Keratinocyte (primary cell): ENCODE results near the gene TAF10. TPM values are rescaled to one million over a fixed set of nuclear protein-coding genes. Genes with fewer than 3 reads are reported as not detected.

Experiments
- DNase-seq: peaks from one replicate; pipeline ENCODE4 v3.0.0-alpha.2; 2011; ENCODE audit warnings: low read depth, missing footprints, low spot score
- FAIRE-seq: peaks from 2 replicates; lab custom pipeline; 2011; peaks lifted over from hg19 to GRCh38; lab: Jason Lieb, UNC
- H2AFZ ChIP-seq: 2 replicates; pipeline ENCODE4 v1.6.0; 2012; ENCODE audit warnings: low read length, control low read depth, inconsistent platforms; ENCODE audit not compliant: control insufficient read depth
- H3K27ac ChIP-seq: 2 replicates; pipeline ENCODE4 v1.5.1; 2011; ENCODE audit warnings: low read length; ENCODE audit not compliant: control insufficient read depth, insufficient read depth
- H3K27me3 ChIP-seq: 3 replicates; pipeline ENCODE4 v1.6.0; 2011; ENCODE audit warnings: low read length; ENCODE audit not compliant: control insufficient read depth, insufficient read depth; ENCODE audit errors: extremely low read depth
- H3K36me3 ChIP-seq, 2 experiments: 2 replicates in 1 of 2; 3 replicates in 1 of 2; pipeline ENCODE4 v1.5.1; 2011; ENCODE audit warnings: low read length in 2 of 2, mild to moderate bottlenecking in 1 of 2; ENCODE audit not compliant: control insufficient read depth in 2 of 2, insufficient read depth in 2 of 2; ENCODE audit errors: extremely low read depth in 1 of 2
- H3K4me1 ChIP-seq: 3 replicates; pipeline ENCODE4 v1.5.1; 2011; ENCODE audit warnings: low read length; ENCODE audit not compliant: control insufficient read depth, insufficient read depth; ENCODE audit errors: extremely low read depth
- H3K4me2 ChIP-seq: 3 replicates; pipeline ENCODE4 v1.6.0; 2011; ENCODE audit warnings: low read depth, low read length; ENCODE audit not compliant: control insufficient read depth, insufficient read depth; ENCODE audit errors: extremely low read depth
- H3K4me3 ChIP-seq, 3 experiments: fragments of 200-600 bp in 1 of 3; sonication (generic) in 1 of 3; 2 replicates in 2 of 3; 3 replicates in 1 of 3; pipeline ENCODE4 v1.5.1; 2011 to 2016; ENCODE audit warnings: low read length in 3 of 3, mild to moderate bottlenecking in 3 of 3, control low read depth in 2 of 3, inconsistent platforms in 1 of 3, low read depth in 1 of 3, mixed read lengths in 1 of 3, mixed run types in 1 of 3, moderate library complexity in 1 of 3; ENCODE audit not compliant: control insufficient read depth in 2 of 3, insufficient read depth in 2 of 3; ENCODE audit errors: extremely low read depth in 1 of 3
- H3K79me2 ChIP-seq: 2 replicates; pipeline ENCODE4 v1.6.0; 2012; ENCODE audit warnings: low read length; ENCODE audit not compliant: control insufficient read depth, insufficient read depth
- H3K9ac ChIP-seq: 3 replicates; pipeline ENCODE4 v1.6.0; 2011; ENCODE audit warnings: low read length; ENCODE audit not compliant: control insufficient read depth, insufficient read depth; ENCODE audit errors: extremely low read depth
- H3K9me1 ChIP-seq: 3 replicates; pipeline ENCODE4 v1.6.0; 2011; ENCODE audit warnings: low read length; ENCODE audit not compliant: control insufficient read depth, insufficient read depth; ENCODE audit errors: extremely low read depth
- H3K9me3 ChIP-seq: 2 replicates; pipeline ENCODE4 v1.5.1; 2012; ENCODE audit warnings: low read depth, low read length; ENCODE audit not compliant: control insufficient read depth
- H4K20me1 ChIP-seq: 3 replicates; pipeline ENCODE4 v1.6.0; 2011; ENCODE audit warnings: low read length; ENCODE audit not compliant: control insufficient read depth, insufficient read depth; ENCODE audit errors: extremely low read depth
- EZH2 ChIP-seq: IDR thresholded peaks from one replicate; pipeline ENCODE4 v1.6.1; 2012; ENCODE audit warnings: inconsistent platforms, mild to moderate bottlenecking, low read length, moderate library complexity
- dilution Hi-C: fragments of 300-500 bp; cut with MboI; formaldehyde crosslinking; loops from one replicate; pipeline ENCODE4 v1.7.0; 2020; ENCODE audit warnings: low sequenced_read_pairs; ENCODE audit not compliant: extremely low pct_ligation_motif_present
- polyA plus RNA-seq, 5 experiments: library from polyadenylated mRNA; depleted of rRNA in 3 of 5; stranded (reverse) in 3 of 5; stranded (forward) in 1 of 5; unstranded in 1 of 5; fragments of >200 nt; gene quantifications; 1 replicate in 1 of 5; 2 replicates in 3 of 5; 3 replicates in 1 of 5; pipeline versions ENCODE4 v1.2.1 to v1.2.3, GENCODE V29; 2011 to 2012; ENCODE audit warnings: missing spikeins in 2 of 5, low read depth in 1 of 5, low replicate concordance in 1 of 5
- TF ChIP-seq, protein P1 (sequence below), 3 experiments: IDR thresholded peaks in 1 of 3; conservative IDR thresholded peaks in 1 of 3; optimal IDR thresholded peaks in 1 of 3; 2 replicates in 2 of 3; 3 replicates in 1 of 3; pipeline versions ENCODE3 to v1.5.1; 2011; ENCODE audit warnings: low read length in 3 of 3, mild to moderate bottlenecking in 3 of 3, moderate library complexity in 2 of 3, control low read depth in 1 of 3, inconsistent platforms in 1 of 3; ENCODE audit not compliant: insufficient read depth in 2 of 3; ENCODE audit errors: extremely low read depth in 1 of 3

Gene TAF10
- polyA plus RNA-seq, 1 donor (not counting 4 experiments of a cell fraction or from before 2014, with no cell fraction given): 165 TPM

DNA sequence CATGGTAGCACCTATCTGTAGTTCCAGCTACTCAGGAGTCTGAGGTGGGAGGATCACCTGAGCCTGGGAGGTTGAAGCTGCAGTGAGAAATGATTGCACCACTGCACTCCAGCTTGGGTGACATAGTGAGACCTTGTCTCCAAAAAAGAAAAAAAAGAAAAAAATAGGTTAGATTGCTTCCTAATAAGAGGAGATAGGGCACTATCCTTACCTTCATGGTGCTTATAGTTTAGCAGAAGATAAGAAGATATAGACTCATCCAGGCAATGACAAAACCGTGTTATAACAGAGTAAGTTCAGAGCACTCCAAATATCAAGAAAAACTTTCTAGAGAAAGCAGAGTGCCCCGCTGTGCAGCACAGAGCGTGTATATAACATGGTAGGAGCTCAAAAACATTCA, 50.7 kb downstream of the TAF10 start:
- no peak for DNase-seq
- H3K4me1 ChIP-seq: peaks cover 3% of the 10 kb centered on the region
- H3K9me1 ChIP-seq: no peaks in the 10 kb centered on the region
- no peak overlapping the region for H3K9ac ChIP-seq
- no peaks in the 10 kb centered on the region for H4K20me1 ChIP-seq
- dilution Hi-C loops: no loop called here
- H3K27ac ChIP-seq: no peak overlapping the region
- TF ChIP-seq EZH2: no peak
- TF ChIP-seq, protein P1, sequence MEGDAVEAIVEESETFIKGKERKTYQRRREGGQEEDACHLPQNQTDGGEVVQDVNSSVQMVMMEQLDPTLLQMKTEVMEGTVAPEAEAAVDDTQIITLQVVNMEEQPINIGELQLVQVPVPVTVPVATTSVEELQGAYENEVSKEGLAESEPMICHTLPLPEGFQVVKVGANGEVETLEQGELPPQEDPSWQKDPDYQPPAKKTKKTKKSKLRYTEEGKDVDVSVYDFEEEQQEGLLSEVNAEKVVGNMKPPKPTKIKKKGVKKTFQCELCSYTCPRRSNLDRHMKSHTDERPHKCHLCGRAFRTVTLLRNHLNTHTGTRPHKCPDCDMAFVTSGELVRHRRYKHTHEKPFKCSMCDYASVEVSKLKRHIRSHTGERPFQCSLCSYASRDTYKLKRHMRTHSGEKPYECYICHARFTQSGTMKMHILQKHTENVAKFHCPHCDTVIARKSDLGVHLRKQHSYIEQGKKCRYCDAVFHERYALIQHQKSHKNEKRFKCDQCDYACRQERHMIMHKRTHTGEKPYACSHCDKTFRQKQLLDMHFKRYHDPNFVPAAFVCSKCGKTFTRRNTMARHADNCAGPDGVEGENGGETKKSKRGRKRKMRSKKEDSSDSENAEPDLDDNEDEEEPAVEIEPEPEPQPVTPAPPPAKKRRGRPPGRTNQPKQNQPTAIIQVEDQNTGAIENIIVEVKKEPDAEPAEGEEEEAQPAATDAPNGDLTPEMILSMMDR (optimal IDR thresholded peaks at IDR 0.05 in 1 of 3, IDR thresholded peaks at IDR 0.05 in 1 of 3, conservative IDR thresholded peaks at IDR 0.05 in 1 of 3; ENCODE audit: extremely low read depth in 1 of 3, insufficient read depth in 2 of 3, low read length in 3 of 3): no peak
- H3K4me3 ChIP-seq: no peak overlapping the region
- H2AFZ ChIP-seq: no peak overlapping the region
- no peak overlapping the region for H3K4me2 ChIP-seq
- FAIRE-seq: no peak
- H3K27me3 ChIP-seq: no peaks in the 10 kb centered on the region
- peaks cover 0 to under 1% of the 10 kb centered on the region in 2 experiments for H3K36me3 ChIP-seq
- H3K79me2 ChIP-seq: no peaks in the 10 kb centered on the region
- H3K9me3 ChIP-seq: no peaks in the 10 kb centered on the region

Other genes with a start within 250 kb of the TAF10 start
- 7.3 to 12.6 TPM (median 8.0 TPM) in 3 replicates for gene SMPD1, start 221.7 kb downstream of the TAF10 start, polyA plus RNA-seq
- 3.7 to 7.4 TPM (median 5.0 TPM) in 3 replicates for gene APBB1, start 193.1 kb downstream of the TAF10 start, polyA plus RNA-seq
- 0.35 to 1.5 TPM (median 0.76 TPM) in 3 replicates for gene HPX, start 171.2 kb downstream of the TAF10 start, polyA plus RNA-seq
- gene TRIM3, start 138.3 kb downstream of the TAF10 start, polyA plus RNA-seq: 9.7 to 12.6 TPM (median 10.3 TPM) in 3 replicates
- gene ARFIP2, start 130.9 kb downstream of the TAF10 start, polyA plus RNA-seq: 65.2 to 89.3 TPM (median 66.3 TPM) in 3 replicates
- 32.9 to 39.7 TPM (median 34.1 TPM) in 3 replicates for gene TIMM10B, start 130.7 kb downstream of the TAF10 start, polyA plus RNA-seq
- 2.1 to 3.5 TPM (median 2.9 TPM) in 3 replicates for gene DNHD1, start 114.9 kb downstream of the TAF10 start, polyA plus RNA-seq
- gene RRP8, start 8.6 kb downstream of the TAF10 start, polyA plus RNA-seq: 12.1 to 15.9 TPM (median 15.0 TPM) in 3 replicates
- 103 to 164 TPM (median 117 TPM) in 3 replicates for gene ILK, start 8.4 kb downstream of the TAF10 start, polyA plus RNA-seq
- gene TPP1, start 7.2 kb upstream of the TAF10 start, polyA plus RNA-seq: 34.8 to 61.3 TPM (median 55.3 TPM) in 3 replicates
- 0.03 to 0.05 TPM (median 0.03 TPM) in 3 replicates for gene DCHS1, start 43.6 kb upstream of the TAF10 start, polyA plus RNA-seq
- gene MRPL17, start 71.1 kb upstream of the TAF10 start, polyA plus RNA-seq: 52.1 to 96.3 TPM (median 81.0 TPM) in 3 replicates
- gene OR2AG2, start 159.8 kb upstream of the TAF10 start, polyA plus RNA-seq: 0.04 to 0.11 TPM (median 0.08 TPM) in 3 replicates
- gene OR2AG1, start 170.8 kb upstream of the TAF10 start, polyA plus RNA-seq: not detected in 3 replicates
- 0.05 to 0.09 TPM in 2 of 3 replicates, not detected in the other for gene OR6A2, start 187.5 kb upstream of the TAF10 start, polyA plus RNA-seq
- not detected in 3 replicates for gene OR10A5, start 233.5 kb upstream of the TAF10 start, polyA plus RNA-seq